GM19025 (cell line): ENCODE results near the gene PDZD7.

Experiments
- ATAC-seq: cut with Tn5 transposase; IDR thresholded peaks from one replicate; pipeline ENCODE4 v1.9.1; 2021; ENCODE audit warnings: mild to moderate bottlenecking, low read depth, moderate library complexity; ENCODE audit not compliant: unreplicated experiment

Gene PDZD7

GRCh38 chr10:101005869-101006567 is 24.9 kb downstream of the PDZD7 start:
- ATAC-seq: no peak

DNA sequence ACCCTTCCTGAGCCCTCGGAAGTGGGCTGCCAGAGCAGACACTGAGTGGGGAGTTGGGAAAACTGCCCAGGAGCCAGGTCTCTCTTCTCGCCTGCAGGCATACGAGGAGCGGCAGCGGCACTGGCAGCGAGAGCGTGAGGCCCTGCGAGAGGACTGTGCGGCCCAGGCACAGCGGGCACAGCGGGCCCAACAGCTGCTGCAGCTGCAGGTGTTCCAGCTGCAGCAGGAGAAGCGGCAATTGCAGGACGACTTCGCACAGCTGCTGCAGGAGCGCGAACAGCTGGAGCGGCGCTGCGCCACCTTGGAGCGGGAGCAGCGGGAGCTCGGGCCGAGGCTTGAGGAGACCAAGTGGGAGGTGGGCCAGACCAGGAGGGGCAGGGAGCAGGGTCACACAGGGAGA is 25.6 kb downstream of the PDZD7 start:
- no peak for ATAC-seq

- ATAC-seq: no peak
These were observed 27.2 kb downstream of the PDZD7 start for GRCh38 chr10:101003639-101004206.

- ATAC-seq: no peak
These were observed 28.5 kb downstream of the PDZD7 start for GRCh38 chr10:101002456-101002855.

- ATAC-seq: no peak
These were observed 29.3 kb downstream of the PDZD7 start for GRCh38 chr10:101001659-101002035.

DNA sequence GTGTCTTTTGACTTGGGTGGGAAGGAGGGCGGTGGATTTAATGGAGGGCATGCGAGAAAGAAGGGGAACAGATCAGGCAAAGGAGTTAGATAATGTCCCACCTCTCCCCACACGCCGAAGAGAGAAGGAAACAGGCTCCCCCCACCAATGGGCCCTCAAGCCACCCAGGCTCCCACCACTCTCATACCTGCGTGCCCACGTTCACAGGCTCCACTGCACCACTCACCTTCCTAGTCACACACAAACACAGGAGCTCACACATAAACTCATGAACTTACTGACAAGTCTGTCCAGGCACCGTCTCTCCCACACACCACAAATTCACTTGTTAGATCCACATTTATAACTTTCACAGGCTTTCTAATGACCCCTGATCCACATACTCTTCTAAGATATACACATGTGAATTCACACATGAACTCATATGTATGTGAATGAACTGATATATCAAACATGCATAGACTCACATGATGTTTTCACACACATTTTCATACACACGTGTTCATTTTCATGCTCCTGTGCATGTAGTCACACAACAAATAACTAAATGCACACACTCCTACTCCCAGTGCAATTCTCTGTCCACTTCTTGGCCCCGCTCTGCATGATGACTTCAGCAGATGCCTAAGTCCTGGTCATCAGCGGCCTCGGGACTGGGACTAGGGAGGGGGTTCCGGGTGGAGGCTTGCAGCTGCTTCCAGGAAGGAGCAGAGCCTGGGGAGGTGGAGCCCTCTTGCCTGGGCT is 29.8 kb downstream of the PDZD7 start:
- ATAC-seq: no peak

GRCh38 chr10:101000127-101000914 is 30.6 kb downstream of the PDZD7 start:
- ATAC-seq: no peak

DNA sequence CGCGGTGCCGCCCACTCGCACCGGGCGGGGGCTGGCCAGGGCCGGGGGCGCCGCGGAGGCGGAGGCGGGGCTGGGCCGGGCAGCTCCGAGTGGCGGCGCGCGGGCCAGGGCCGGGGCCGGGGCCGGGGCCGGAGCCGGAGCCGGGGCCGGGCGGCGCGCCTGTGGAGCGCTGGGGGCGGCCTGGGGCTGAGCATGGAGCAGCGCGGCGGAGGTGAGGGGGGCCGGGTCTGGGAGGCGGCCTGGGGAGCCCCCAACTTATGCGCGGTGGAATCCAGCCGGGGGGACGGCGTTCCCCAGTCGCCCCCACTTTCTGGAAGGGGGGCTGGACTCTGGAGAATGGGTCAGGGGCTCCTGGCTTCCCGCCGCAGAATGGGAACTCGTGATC is 31.2 kb downstream of the PDZD7 start, which contains the start of gene LZTS2:
TSS of gene LZTS2 (plus strand) at position 67 of the 385 bp plus-strand sequence. CDS start 2,731 bp downstream, outside the sequence.
- no peak for ATAC-seq

- ATAC-seq: peak; percentile 40
These were observed 31.8 kb downstream of the PDZD7 start for GRCh38 chr10:100998991-100999741.

GRCh38 chr10:100998183-100998990 is 32.5 kb downstream of the PDZD7 start:
- ATAC-seq: peak; percentile 26

DNA sequence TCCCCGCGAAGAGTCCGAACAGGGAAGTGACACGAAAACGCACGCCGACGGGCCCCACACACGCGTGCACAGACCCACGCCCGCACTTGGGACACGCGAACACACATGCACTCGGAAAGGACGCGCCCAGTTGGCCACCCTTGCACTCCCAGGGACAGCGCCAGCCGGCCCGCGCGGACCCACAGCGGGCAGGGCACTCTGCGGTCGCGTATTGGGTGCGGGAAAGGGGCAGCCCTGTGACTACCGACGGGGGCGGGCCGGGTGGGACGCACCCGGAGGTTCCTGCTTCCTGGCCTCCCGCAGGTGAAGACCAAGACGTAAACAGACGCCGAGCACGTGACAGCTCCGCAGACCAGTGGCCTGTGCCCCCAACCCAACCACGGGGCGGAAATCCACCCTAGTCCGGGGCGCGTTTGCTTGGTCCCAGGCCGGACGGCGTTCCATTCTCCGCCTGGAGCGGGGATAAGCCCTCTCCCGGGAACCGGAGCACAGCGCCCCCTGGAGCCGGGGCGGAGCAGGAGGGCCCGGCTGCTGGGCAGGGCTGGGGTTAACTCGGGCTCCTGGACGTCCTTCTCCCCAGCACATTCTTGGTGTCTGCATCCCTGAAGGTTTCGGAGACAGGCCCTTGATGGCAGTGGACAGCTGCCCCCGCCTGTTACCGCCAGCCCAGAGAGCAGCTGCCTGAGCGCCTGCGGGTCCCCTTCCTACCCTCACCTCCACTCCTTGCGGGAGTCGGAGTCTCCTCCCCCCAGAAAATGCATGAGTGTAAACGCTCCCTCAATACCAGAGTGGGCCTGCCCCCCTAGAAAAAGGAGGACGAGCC is 33.4 kb downstream of the PDZD7 start:
- no peak for ATAC-seq

DNA sequence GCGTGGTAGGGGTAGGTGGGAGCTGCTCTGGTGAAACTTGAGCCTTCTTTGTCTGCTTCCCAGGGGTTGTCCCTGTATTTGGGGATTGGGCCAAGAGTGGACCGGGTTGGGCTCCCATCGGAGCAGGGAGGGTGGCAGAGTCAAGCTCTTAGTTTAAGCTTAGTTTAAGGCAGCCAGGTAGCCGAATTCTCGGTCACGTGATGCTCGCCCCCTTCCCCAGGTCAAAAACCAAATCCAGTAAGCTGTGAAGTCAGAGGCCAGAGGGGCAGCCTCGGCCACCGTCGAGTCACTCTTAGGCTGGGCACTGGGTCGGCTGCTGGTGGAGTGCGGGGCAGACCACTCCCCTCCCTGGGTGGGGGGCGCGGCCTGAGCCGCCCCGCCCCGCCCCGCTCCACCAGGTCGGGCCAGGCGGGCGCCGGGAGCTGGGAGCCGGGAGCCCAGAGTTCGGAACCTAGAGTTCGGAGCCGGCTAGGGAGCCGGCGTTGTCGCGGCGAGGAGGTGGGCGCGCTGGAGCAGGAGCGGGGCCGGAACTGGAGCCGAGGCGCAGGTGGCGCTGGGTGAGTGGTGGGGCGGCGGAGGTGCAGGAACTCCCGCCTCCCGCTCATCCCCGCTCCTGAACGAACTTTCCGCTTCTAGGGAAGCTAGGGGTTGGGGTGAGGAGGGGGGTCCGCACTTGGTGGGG is 34.1 kb downstream of the PDZD7 start:
- ATAC-seq: no peak

DNA sequence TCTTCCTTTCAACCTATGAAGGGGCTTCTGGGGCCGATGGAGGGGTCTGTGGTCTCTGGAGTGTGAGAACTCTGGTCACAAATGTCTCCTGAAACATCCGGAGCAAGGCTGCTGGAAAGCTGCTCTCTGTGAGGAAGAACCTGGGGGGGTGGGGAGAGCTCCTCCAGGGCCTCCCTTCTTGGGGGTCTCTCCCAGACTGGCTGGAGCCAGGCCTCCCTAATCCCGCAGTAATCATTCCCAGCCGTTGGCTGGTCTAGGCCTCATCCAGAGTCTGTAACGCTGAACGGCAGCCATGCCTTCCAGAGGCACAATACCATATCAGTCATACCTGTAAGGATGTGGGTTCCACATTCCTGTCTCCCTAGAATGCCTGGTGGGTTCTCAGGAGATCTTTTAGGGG is 35.7 kb downstream of the PDZD7 start:
- ATAC-seq: no peak

DNA sequence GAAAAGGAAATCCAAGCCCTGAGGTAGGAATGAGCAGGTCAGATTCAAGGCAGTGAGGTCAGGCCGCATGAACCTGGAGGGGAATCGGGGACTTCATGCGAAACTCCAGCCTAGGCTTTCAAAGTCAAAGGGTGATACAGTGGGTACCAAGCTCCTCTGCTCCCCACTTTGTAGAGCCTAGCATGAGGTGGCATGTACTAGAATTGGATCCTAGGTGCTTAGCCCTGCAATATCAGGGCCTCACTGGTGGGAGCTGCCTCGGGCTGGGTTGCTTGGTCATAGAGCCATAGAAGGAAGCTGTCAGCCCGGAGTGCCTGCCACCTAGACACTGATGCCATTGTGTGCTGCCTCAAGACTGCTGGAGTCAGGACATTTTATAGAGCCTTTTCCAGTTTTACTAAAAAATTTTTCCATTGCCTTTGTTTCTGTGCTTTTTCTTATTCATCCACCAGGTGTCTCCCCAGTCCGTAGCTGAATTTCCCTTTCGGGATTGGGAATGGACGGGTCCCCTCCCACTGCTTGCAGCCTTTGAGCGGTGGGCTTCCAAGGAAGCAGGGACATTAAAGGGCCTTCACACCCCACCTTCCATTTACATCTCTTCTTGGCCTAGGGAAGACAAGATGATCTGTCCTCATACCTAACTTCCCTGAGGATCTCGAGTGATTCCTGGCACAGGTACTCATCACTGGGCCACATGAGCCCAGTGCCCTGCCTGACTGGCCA is 36.8 kb downstream of the PDZD7 start:
- ATAC-seq: no peak

- no peak for ATAC-seq
These were observed 41.8 kb downstream of the PDZD7 start for GRCh38 chr10:100989088-100989487.

DNA sequence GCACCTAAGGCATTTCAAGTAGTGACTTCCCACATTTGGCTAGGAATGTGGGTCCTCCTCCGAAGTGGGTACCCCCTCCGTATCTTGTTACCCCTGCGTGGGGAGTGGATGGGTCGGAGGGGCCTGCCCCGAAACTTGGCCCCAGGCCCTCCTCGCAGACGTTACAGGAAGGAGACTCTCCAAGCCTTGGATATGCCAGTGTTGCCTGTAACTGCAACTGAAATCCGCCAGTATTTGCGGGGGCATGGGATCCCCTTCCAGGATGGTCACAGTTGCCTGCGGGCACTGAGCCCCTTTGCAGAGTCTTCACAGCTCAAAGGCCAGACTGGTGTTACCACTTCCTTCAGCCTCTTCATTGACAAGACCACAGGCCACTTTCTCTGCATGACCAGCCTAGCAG is 42.8 kb downstream of the PDZD7 start:
- ATAC-seq: no peak

DNA sequence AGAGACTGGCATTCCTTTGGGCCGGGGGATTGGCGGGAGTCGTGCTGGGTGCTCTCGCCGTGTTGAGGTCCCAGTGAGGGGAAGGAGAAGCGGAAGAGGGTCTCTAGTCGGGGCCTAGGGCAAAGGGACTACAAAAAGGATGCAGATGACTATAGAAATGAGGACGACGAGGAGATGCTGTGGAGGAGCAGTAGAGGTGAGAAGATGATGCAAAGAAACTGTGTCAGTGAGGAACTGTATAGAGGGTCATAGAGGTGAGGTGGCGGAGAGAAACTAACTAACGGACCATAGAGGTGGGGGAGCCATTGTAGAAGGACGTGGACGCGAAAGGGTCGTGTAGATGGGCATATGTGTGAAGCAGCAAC is 43.3 kb downstream of the PDZD7 start:
- no peak for ATAC-seq
